Eye (tissue), 1 donor: ENCODE results near the gene SPECC1.
"Not testable (repeated sequence)": the region's sequence is repeated elsewhere in the genome, so short reads cannot be mapped to it uniquely, and the experiment has no call there.

Source experiments
- DNase-seq: peaks from one replicate; pipeline ENCODE4 v3.0.0-alpha.2; 2015

Gene SPECC1

GRCh38 chr17:20253323-20253722, 244.2 kb downstream of the SPECC1 start:
- no peak for DNase-seq

- no peak for DNase-seq
Measured at GRCh38 chr17:20254541-20254940, 245.4 kb downstream of the SPECC1 start.

GRCh38 chr17:20256144-20256543, 247.0 kb downstream of the SPECC1 start:
- DNase-seq, result no peak

GRCh38 chr17:20257008-20257407, 247.8 kb downstream of the SPECC1 start:
- no peak for DNase-seq

- DNase-seq, result no peak
Measured at GRCh38 chr17:20257798-20258197, 248.6 kb downstream of the SPECC1 start.

- no peak for DNase-seq
Measured at GRCh38 chr17:20259668-20260067, 250.5 kb downstream of the SPECC1 start.

- no peak for DNase-seq
Measured at GRCh38 chr17:20260268-20260667, 251.1 kb downstream of the SPECC1 start.

- no peak for DNase-seq
Measured at GRCh38 chr17:20262226-20263114, 253.3 kb downstream of the SPECC1 start.

GRCh38 chr17:20263115-20263433, 253.9 kb downstream of the SPECC1 start:
- DNase-seq, result not testable (repeated sequence)

GRCh38 chr17:20263595-20263994, 254.4 kb downstream of the SPECC1 start:
- DNase-seq, result peak; percentile 48

GRCh38 chr17:20264996-20265395, 255.8 kb downstream of the SPECC1 start:
- DNase-seq, result no peak

GRCh38 chr17:20266806-20267458, 257.8 kb downstream of the SPECC1 start:
- peak; percentile 51 for DNase-seq

- DNase-seq, result no peak
Measured at GRCh38 chr17:20267459-20267842, 258.3 kb downstream of the SPECC1 start.

GRCh38 chr17:20270369-20270768, 261.2 kb downstream of the SPECC1 start:
- DNase-seq, result no peak

GRCh38 chr17:20271011-20271610, 262.0 kb downstream of the SPECC1 start:
- DNase-seq, result no peak

- DNase-seq, result no peak
Measured at GRCh38 chr17:20273741-20274500, 264.8 kb downstream of the SPECC1 start.

- no peak for DNase-seq
Measured at GRCh38 chr17:20275653-20276052, 266.5 kb downstream of the SPECC1 start.

- no peak for DNase-seq
Measured at GRCh38 chr17:20276421-20276820, 267.3 kb downstream of the SPECC1 start.

- DNase-seq, result no peak
Measured at GRCh38 chr17:20278805-20279204, 269.6 kb downstream of the SPECC1 start.

GRCh38 chr17:20279631-20280030, 270.5 kb downstream of the SPECC1 start:
- no peak for DNase-seq

- no peak for DNase-seq
Measured at GRCh38 chr17:20280051-20280450, 270.9 kb downstream of the SPECC1 start.

GRCh38 chr17:20280851-20281250, 271.7 kb downstream of the SPECC1 start:
- no peak for DNase-seq

- peak; percentile 48 for DNase-seq
Measured at GRCh38 chr17:20281860-20282259, 272.7 kb downstream of the SPECC1 start.
